Naive thymus-derived CD8-positive, alpha-beta T cell (primary cell): ENCODE results near the gene KIAA0319L. TPM values are rescaled to one million over a fixed set of nuclear protein-coding genes. Genes with fewer than 3 reads are reported as not detected.

Source experiments
- ATAC-seq, 2 donors: fragments of 150-1000 bp; cut with Tn5 transposase in 1 of 2; sonication (Bioruptor Pico), chemical (Tn5 transposase) in 1 of 2; 1 replicate in 1 of 2; 2 replicates in 1 of 2; pipeline ENCODE4 v1.10.0; 2021; ENCODE audit warnings: mild to moderate bottlenecking in 2 of 2, moderate library complexity in 2 of 2
- POLR2A ChIA-PET: fragments of 350-600 bp; sonication (Branson Sonifier 250); formaldehyde crosslinking; loops from one replicate; lab custom pipeline; 2021; ENCODE audit warnings: antibody characterized with exemption; lab: Charles Lee
- DNase-seq, 10 donors: peaks; one replicate each; pipeline versions ENCODE4 v3.0.0 to v3.0.0-alpha.2; 2020 to 2022
- H3K27ac Mint-ChIP-seq, 10 donors: one replicate each; pipeline ENCODE4 v1.8.0; 2020 to 2022; ENCODE audit warnings: mild to moderate bottlenecking in 10 of 10, mixed read lengths in 10 of 10, moderate library complexity in 4 of 10, inconsistent platforms in 1 of 10
- H3K27me3 Mint-ChIP-seq, 5 donors: one replicate each; pipeline ENCODE4 v1.8.0; 2021 to 2022; ENCODE audit warnings: mixed read lengths in 5 of 5
- H3K36me3 Mint-ChIP-seq, 3 donors: one replicate each; pipeline ENCODE4 v1.8.0; 2020 to 2022; ENCODE audit warnings: mixed read lengths in 3 of 3, mild to moderate bottlenecking in 2 of 3, inconsistent platforms in 1 of 3
- H3K4me1 Mint-ChIP-seq, 4 donors: one replicate each; pipeline ENCODE4 v1.8.0; 2021 to 2022; ENCODE audit warnings: mixed read lengths in 4 of 4
- H3K4me3 Mint-ChIP-seq, 10 donors: one replicate each; pipeline ENCODE4 v1.8.0; 2020 to 2022; ENCODE audit warnings: mild to moderate bottlenecking in 10 of 10, mixed read lengths in 10 of 10, moderate library complexity in 6 of 10, inconsistent platforms in 1 of 10
- H3K9me3 Mint-ChIP-seq, 9 donors: one replicate each; pipeline ENCODE4 v1.8.0; 2020 to 2022; ENCODE audit warnings: mixed read lengths in 9 of 9, mild to moderate bottlenecking in 3 of 9, inconsistent platforms in 1 of 9, moderate library complexity in 1 of 9
- polyA plus RNA-seq, 3 donors: library from polyadenylated mRNA; unstranded; fragments of 300-500 nt; fragmentation: Illumina TruSeq; gene quantifications; one replicate each; pipeline ENCODE4 v1.2.3, GENCODE V29; 2021
- total RNA-seq, 8 experiments: library from RNA in 2 of 8; stranded (reverse) in 2 of 8; gene quantifications; one replicate each; pipeline ENCODE4 v1.2.3 and lab custom pipeline; 2021 to 2026

The KIAA0319L gene
- total and polyA plus RNA-seq, 5 experiments from 2014 or later = 16.0 to 71.1 (median 25.2) TPM

- Mint-ChIP-seq H3K27me3 (no peaks in the 10 kb centered on the region), H3K4me1 (peaks cover 15 to 46% (median 34%) of the 10 kb centered on the region in 4 donors)
- ATAC-seq = peak in 1 of 2 donors; percentile 36
These were observed 113.3 kb downstream of the KIAA0319L start for GRCh38 chr1:35443768-35444518.

GRCh38 chr1:35442734-35443133 is 114.5 kb downstream of the KIAA0319L start:
- Mint-ChIP-seq H3K27ac (peak overlapping the region; percentile 63 to 92 (median 89)), H3K27me3 (no peaks in the 10 kb centered on the region), H3K36me3 (peaks cover 5 to 41% (median 10%) of the 10 kb centered on the region in 3 donors), H3K4me3 (peak overlapping the region; percentile 28 to 76 (median 72)), H3K9me3 (no peaks in the 10 kb centered on the region), H3K4me1 (peaks cover 19 to 49% (median 32%) of the 10 kb centered on the region in 4 donors)
- DNase-seq (peak in 8 of 10 donors; percentile 5 to 65 (median 32)), ATAC-seq (peak; percentile 76 to 88)
- POLR2A ChIA-PET = interaction anchor here (1.0 to 1.2 kb wide), 2 partner anchors 64 to 98 kb away, joined by 3 to 4 read pairs; no protein-coding TSS in a partner anchor

More at GRCh38 chr1:35443768-35444518, 113.3 kb downstream of the KIAA0319L start:
- DNase-seq = peak in 2 of 10 donors; percentile 21 to 24
- Mint-ChIP-seq H3K27ac (peak overlapping the region in 8 of 10 donors; percentile 60 to 89 (median 82)), H3K36me3 (peaks cover 5 to 31% (median 15%) of the 10 kb centered on the region in 3 donors), H3K4me3 (peak overlapping the region in 5 of 10 donors; percentile 15 to 33 (median 20)), H3K9me3 (no peaks in the 10 kb centered on the region)
- POLR2A ChIA-PET = interaction anchor here (1.2 kb wide), 1 partner anchor 63 kb away, joined by 3 read pairs; no protein-coding TSS in a partner anchor

DNA sequence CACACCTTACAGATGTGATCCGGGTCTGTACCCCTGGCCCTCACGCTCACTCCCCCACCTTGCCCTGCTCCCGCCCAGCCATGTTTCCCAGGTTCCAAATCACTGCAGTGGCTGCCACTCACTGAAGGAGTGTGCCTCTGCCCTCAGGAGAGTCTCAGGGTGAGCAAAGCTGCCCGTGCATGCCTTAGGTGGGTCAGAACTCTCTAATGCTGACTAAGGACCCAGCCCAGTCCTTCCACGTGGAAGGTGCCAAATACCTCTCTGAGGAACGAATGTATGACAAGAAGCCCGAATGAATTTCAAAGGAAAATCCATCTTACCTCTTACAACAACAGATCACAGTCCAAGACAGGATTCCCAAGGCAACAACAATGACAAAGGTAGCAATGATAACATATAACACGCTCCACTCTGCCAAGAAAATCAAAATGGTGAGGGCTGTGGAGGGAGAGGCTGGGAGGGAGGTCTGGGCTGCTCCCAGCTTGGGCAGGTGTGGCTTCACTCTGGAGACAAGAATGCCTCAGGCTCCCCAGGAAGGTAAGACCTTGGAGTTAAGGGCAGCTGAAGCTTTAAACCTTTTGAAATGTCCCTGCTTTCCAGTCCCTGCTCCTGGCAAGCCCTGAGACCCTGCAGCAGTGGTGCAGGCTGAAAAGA is 115.2 kb downstream of the KIAA0319L start:
- ATAC-seq = no peak
- Mint-ChIP-seq H3K27ac (peak overlapping the region; percentile 44 to 92 (median 89)), H3K36me3 (peaks cover 5 to 47% (median 12%) of the 10 kb centered on the region in 3 donors), H3K27me3 (no peaks in the 10 kb centered on the region), H3K4me1 (peaks cover 22 to 46% (median 35%) of the 10 kb centered on the region in 4 donors), H3K9me3 (no peaks in the 10 kb centered on the region), H3K4me3 (peak overlapping the region in 8 of 10 donors; percentile 28 to 76 (median 72))
- POLR2A ChIA-PET = interaction anchor here (1.0 kb wide), 1 partner anchor 99 kb away, joined by 4 read pairs; no protein-coding TSS in a partner anchor
- no peak for DNase-seq

DNA sequence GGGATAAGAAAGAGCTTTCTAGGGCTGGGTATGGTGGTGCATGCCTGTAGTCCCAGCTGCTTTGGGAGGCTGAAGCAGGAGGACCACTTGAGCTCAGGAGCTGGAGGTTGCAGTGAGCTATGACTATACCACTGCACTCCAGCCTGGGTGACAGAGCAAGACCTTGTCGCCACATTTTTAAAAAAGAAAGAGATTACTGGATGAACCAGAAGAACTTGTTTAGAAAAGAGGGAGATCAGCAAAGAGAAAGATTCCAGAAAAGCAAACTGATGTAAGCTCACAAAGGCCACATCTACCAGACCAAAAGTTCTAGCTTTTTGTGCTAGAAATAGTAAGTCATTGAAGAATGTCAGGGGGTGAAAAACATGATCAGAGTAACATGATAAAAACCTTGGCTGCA is 117.6 kb downstream of the KIAA0319L start:
- POLR2A ChIA-PET = no interaction called here
- ATAC-seq = no peak
- no peak for DNase-seq
- H3K9me3 Mint-ChIP-seq = no peaks in the 10 kb centered on the region
- H3K27me3 Mint-ChIP-seq = no peaks in the 10 kb centered on the region
- peak overlapping the region in 6 of 10 donors; percentile 11 to 82 (median 54) for H3K27ac Mint-ChIP-seq
- peaks cover 5 to 68% (median 12%) of the 10 kb centered on the region in 3 donors for H3K36me3 Mint-ChIP-seq
- H3K4me3 Mint-ChIP-seq = peak overlapping the region in 1 of 10 donors; percentile 25
- peaks cover 23 to 47% (median 34%) of the 10 kb centered on the region in 4 donors for H3K4me1 Mint-ChIP-seq

- DNase-seq (no peak), ATAC-seq (no peak)
- Mint-ChIP-seq H3K4me3 (no peak overlapping the region), H3K36me3 (peaks cover 5 to 79% (median 12%) of the 10 kb centered on the region in 3 donors), H3K9me3 (no peaks in the 10 kb centered on the region), H3K4me1 (peaks cover 5 to 30% (median 21%) of the 10 kb centered on the region in 4 donors), H3K27me3 (no peaks in the 10 kb centered on the region), H3K27ac (peak overlapping the region in 4 of 10 donors; percentile 16 to 84 (median 46))
- POLR2A ChIA-PET = no interaction called here
These were observed 120.0 kb downstream of the KIAA0319L start for GRCh38 chr1:35437200-35437599.

GRCh38 chr1:35436078-35436477 is 121.1 kb downstream of the KIAA0319L start:
- H3K27me3 Mint-ChIP-seq = no peaks in the 10 kb centered on the region
- peaks cover 4 to 25% (median 18%) of the 10 kb centered on the region in 4 donors for H3K4me1 Mint-ChIP-seq
- ATAC-seq (no peak), DNase-seq (no peak)
- no peak overlapping the region for H3K4me3 Mint-ChIP-seq
- peaks cover 5 to 76% (median 10%) of the 10 kb centered on the region in 3 donors for H3K36me3 Mint-ChIP-seq
- POLR2A ChIA-PET = no interaction called here
- no peaks in the 10 kb centered on the region for H3K9me3 Mint-ChIP-seq
- H3K27ac Mint-ChIP-seq = peak overlapping the region in 1 of 10 donors; percentile 33

GRCh38 chr1:35434703-35435102 is 122.5 kb downstream of the KIAA0319L start:
- no peaks in the 10 kb centered on the region for H3K9me3 Mint-ChIP-seq
- no peak for DNase-seq

GRCh38 chr1:35433714-35434113 is 123.5 kb downstream of the KIAA0319L start:
- ATAC-seq (no peak), DNase-seq (no peak)
- POLR2A ChIA-PET = no interaction called here
- Mint-ChIP-seq H3K4me1 (peaks cover 4 to 19% (median 13%) of the 10 kb centered on the region in 4 donors), H3K27ac (peak overlapping the region in 3 of 10 donors; percentile 11 to 82 (median 51)), H3K27me3 (no peaks in the 10 kb centered on the region), H3K4me3 (peak overlapping the region in 1 of 10 donors; percentile 12), H3K9me3 (no peaks in the 10 kb centered on the region), H3K36me3 (peaks cover 0 to 69% (median 4%) of the 10 kb centered on the region in 3 donors)

More at GRCh38 chr1:35434703-35435102, 122.5 kb downstream of the KIAA0319L start:
- ATAC-seq = no peak
- Mint-ChIP-seq H3K4me3 (no peak overlapping the region), H3K27me3 (no peaks in the 10 kb centered on the region), H3K4me1 (peaks cover 4 to 22% (median 18%) of the 10 kb centered on the region in 4 donors), H3K27ac (peak overlapping the region in 3 of 10 donors; percentile 47 to 78 (median 69)), H3K36me3 (peaks cover 5 to 74% (median 10%) of the 10 kb centered on the region in 3 donors)
- POLR2A ChIA-PET = interaction anchor here (0.6 kb wide), 1 partner anchor 69 kb away, joined by 3 read pairs; no protein-coding TSS in a partner anchor

GRCh38 chr1:35432231-35432630 is 125.0 kb downstream of the KIAA0319L start:
- DNase-seq = no peak
- Mint-ChIP-seq H3K27ac (peak overlapping the region in 3 of 10 donors; percentile 1 to 54 (median 45)), H3K4me1 (peaks cover 4 to 15% (median 8%) of the 10 kb centered on the region in 4 donors), H3K4me3 (peak overlapping the region in 2 of 10 donors; percentile 33 to 62), H3K9me3 (no peaks in the 10 kb centered on the region), H3K27me3 (no peaks in the 10 kb centered on the region), H3K36me3 (peaks cover 0 to 59% (median 0%) of the 10 kb centered on the region in 3 donors)
- no peak for ATAC-seq
- POLR2A ChIA-PET = no interaction called here

DNA sequence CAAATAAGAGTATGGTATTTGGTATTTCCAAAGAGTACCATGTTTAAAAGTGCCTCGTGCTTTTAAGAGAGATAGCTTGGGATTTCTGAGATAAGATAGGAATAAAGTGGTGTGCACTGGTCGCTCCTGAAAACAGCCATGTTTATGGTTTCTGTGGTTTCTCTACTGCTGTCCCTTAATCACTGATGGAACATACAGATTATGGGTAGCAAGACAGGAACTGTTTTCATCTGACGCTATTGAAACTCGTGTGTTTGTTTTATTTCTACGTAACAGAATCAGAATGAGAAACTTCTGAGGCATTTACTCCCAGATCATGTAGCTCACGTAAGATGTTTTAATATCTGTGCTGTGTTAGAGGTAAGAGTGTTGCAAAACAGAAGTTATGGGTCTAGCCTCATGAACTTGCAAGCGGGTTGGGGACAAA is 126.0 kb downstream of the KIAA0319L start:
- H3K9me3 Mint-ChIP-seq = no peaks in the 10 kb centered on the region
- ATAC-seq = no peak
- peak overlapping the region in 5 of 10 donors; percentile 15 to 61 (median 53) for H3K27ac Mint-ChIP-seq
- H3K4me1 Mint-ChIP-seq = peaks cover 4 to 15% (median 6%) of the 10 kb centered on the region in 4 donors
- H3K4me3 Mint-ChIP-seq = no peak overlapping the region
- H3K36me3 Mint-ChIP-seq = peaks cover 0 to 53% (median 0%) of the 10 kb centered on the region in 3 donors
- POLR2A ChIA-PET = no interaction called here
- no peaks in the 10 kb centered on the region for H3K27me3 Mint-ChIP-seq
- no peak for DNase-seq

DNA sequence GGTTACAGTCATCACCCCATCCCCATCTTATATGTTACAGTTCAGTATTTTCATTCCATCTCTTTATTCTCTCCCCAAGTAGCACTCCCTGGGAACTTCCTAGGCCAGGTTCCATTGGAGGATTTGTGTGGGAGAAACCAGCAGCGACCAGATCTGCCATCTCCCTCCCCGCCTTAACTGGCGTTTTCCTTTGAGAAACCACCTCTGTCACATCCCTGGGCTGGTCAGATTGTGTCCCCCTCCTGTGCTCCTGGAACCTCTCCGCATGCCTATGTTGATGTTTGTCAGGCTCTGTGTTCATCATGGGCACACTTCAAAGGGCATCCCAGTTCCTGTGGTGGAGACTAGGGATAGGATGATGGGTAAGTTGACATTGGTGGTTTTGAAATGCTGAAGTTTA is 126.4 kb downstream of the KIAA0319L start:
- Mint-ChIP-seq H3K27me3 (no peaks in the 10 kb centered on the region), H3K4me1 (peaks cover 4 to 15% (median 6%) of the 10 kb centered on the region in 4 donors), H3K36me3 (peaks cover 0 to 51% (median 0%) of the 10 kb centered on the region in 3 donors), H3K9me3 (no peaks in the 10 kb centered on the region), H3K4me3 (no peak overlapping the region), H3K27ac (peak overlapping the region in 3 of 10 donors; percentile 35 to 61 (median 39))
- no peak for DNase-seq
- ATAC-seq = no peak
- POLR2A ChIA-PET = no interaction called here

DNA sequence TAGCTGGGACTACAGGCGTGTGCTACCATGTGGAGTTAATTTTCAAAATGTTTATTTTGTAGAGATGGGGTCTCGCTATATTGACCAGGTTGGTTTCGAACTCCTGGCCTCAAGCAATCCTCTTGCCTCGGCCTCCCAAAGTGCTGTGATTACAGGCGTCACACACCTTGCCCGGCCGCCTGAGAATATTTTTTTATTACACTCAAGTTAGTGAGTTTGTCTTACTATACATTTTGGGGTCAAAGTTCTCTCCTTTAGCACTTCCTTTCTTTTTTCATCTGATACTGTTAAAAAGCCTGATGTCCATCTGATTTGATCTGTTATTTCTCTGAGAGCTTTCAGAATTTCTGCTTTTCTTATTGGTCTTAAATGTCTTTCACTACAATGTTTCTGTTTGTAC is 128.8 kb downstream of the KIAA0319L start:
- ATAC-seq (no peak), DNase-seq (no peak)
- POLR2A ChIA-PET = no interaction called here
- Mint-ChIP-seq H3K27me3 (no peaks in the 10 kb centered on the region), H3K27ac (peak overlapping the region in 1 of 10 donors; percentile 32), H3K9me3 (no peaks in the 10 kb centered on the region), H3K4me3 (no peak overlapping the region), H3K4me1 (peaks cover 0 to 5% (median 4%) of the 10 kb centered on the region in 4 donors), H3K36me3 (peaks cover 0 to 31% (median 0%) of the 10 kb centered on the region in 3 donors)
